ENCODE data around the gene SEMA3F.
A peak's percentile ranks its signal among the peaks of the same experiment; 100 is the strongest.

Gene SEMA3F

GRCh38 chr3:50154840-50155490, at the start of gene SEMA3F:
Gene SEMA3F, plus strand, starts transcription at chr3:50155324. Its CDS starts 4,299 bp downstream, at chr3:50159623.
- peak within 1 kb of the TSS; percentile 45 for H3K4me3 ChIP-seq (ENCODE audit: low read depth, low read length)
- DNase-seq (ENCODE audit: low read depth, low spot score): peak; percentile 55
- in situ Hi-C loops (cut with HindIII; ENCODE audit: low sequenced_read_pairs): no loop called here
- TF ChIP-seq, protein P1, sequence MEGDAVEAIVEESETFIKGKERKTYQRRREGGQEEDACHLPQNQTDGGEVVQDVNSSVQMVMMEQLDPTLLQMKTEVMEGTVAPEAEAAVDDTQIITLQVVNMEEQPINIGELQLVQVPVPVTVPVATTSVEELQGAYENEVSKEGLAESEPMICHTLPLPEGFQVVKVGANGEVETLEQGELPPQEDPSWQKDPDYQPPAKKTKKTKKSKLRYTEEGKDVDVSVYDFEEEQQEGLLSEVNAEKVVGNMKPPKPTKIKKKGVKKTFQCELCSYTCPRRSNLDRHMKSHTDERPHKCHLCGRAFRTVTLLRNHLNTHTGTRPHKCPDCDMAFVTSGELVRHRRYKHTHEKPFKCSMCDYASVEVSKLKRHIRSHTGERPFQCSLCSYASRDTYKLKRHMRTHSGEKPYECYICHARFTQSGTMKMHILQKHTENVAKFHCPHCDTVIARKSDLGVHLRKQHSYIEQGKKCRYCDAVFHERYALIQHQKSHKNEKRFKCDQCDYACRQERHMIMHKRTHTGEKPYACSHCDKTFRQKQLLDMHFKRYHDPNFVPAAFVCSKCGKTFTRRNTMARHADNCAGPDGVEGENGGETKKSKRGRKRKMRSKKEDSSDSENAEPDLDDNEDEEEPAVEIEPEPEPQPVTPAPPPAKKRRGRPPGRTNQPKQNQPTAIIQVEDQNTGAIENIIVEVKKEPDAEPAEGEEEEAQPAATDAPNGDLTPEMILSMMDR (IDR thresholded peaks at IDR 0.05; ENCODE audit: low read depth, low read length): no peak

GRCh38 chr3:50111757-50112156, 43.4 kb upstream of the SEMA3F start:
- in situ Hi-C loops (cut with HindIII; ENCODE audit: low sequenced_read_pairs): no loop called here
- H3K4me3 ChIP-seq (ENCODE audit: low read depth, low read length): no peak overlapping the region
- DNase-seq (ENCODE audit: low read depth, low spot score): no peak
- TF ChIP-seq, protein P1 (IDR thresholded peaks at IDR 0.05; ENCODE audit: low read depth, low read length): no peak

DNA sequence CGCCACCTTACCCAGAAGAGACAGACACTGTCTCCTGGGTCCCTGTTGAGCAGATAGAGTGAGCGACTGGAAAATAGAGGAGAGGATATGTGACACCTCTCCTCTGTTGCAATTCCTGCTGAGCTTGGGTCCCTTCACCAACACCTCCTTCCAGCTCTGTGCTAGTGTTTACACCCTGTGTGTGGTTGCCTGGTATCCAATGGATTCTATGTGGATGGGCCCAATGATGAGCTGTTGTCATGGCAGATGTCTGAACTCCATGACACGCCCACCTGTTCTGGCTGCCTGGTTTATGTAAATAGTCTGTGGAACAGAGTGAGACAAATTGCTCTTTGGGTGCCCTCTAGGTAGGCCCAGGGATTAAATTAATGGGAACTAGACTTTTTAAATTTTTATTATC, 42.7 kb upstream of the SEMA3F start:
- DNase-seq (ENCODE audit: low read depth, low spot score): no peak
- in situ Hi-C loops (cut with HindIII; ENCODE audit: low sequenced_read_pairs): no loop called here
- TF ChIP-seq, protein P1 (IDR thresholded peaks at IDR 0.05; ENCODE audit: low read depth, low read length): no peak
- no peak overlapping the region for H3K4me3 ChIP-seq (ENCODE audit: low read depth, low read length)

- no peak for DNase-seq (ENCODE audit: low read depth, low spot score)
- H3K4me3 ChIP-seq (ENCODE audit: low read depth, low read length): no peak overlapping the region
- TF ChIP-seq, protein P1 (IDR thresholded peaks at IDR 0.05; ENCODE audit: low read depth, low read length): no peak
- in situ Hi-C loops (cut with HindIII; ENCODE audit: low sequenced_read_pairs): no loop called here
Observed at GRCh38 chr3:50117120-50117519, 38.0 kb upstream of the SEMA3F start.

DNA sequence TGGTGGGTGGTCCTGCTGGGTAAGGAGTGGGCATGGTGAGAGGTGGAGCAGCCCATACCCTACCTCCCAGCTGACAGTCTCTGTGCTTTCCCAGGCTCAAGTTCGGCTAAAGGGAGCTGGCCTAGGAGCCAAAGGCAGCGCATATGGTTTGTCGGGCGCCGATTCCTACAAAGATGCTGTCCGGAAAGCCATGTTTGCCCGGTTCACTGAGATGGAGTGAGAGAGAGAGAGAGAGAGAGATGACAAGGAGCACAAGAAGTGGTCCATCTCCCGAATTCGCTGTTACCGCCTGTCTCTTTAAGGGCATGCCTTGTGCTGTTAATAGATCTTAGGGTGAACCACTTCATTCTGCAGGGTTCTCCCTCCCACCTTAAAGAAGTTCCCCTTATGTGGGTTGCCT, 36.9 kb upstream of the SEMA3F start:
- no peak overlapping the region for H3K4me3 ChIP-seq (ENCODE audit: low read depth, low read length)
- no peak for DNase-seq (ENCODE audit: low read depth, low spot score)
- in situ Hi-C loops (cut with HindIII; ENCODE audit: low sequenced_read_pairs): no loop called here
- TF ChIP-seq, protein P1 (IDR thresholded peaks at IDR 0.05; ENCODE audit: low read depth, low read length): no peak

DNA sequence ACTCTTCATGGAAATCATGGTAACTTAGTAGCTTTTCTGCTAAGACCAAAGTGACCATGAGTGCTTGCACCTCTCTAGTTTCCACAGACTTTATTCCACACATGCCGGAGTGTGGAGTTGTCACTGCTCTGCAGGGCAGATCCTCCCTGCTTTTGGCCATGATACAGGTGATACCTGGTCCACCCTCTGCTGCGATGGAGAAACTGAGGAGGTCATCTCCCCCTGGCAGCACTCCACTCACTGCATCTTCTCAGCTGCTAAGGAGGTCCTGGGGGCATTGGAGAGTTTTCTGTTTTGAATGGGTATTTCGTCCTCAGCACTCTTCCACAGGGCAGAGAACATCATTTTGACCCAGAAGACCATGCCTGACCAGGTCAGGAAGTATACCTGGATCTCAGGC, 35.3 kb upstream of the SEMA3F start:
- H3K4me3 ChIP-seq (ENCODE audit: low read depth, low read length): no peak overlapping the region
- in situ Hi-C loops (cut with HindIII; ENCODE audit: low sequenced_read_pairs): no loop called here
- no peak for DNase-seq (ENCODE audit: low read depth, low spot score)
- TF ChIP-seq, protein P1 (IDR thresholded peaks at IDR 0.05; ENCODE audit: low read depth, low read length): no peak

All from astrocyte of the spinal cord (primary cell).